Measurements from ENCODE around the gene PACS2. TPM values are rescaled to one million over a fixed set of nuclear protein-coding genes. Genes with fewer than 3 reads are reported as not detected.

The PACS2 gene
- total and polyA plus RNA-seq, 2 of the 4 experiments (the other 2 are of a cell fraction): 15.6 to 32.2 TPM

- H3K4ac ChIP-seq (ENCODE audit: low read depth, low read length): no peak overlapping the region
- no peak overlapping the region for H2BK15ac ChIP-seq (ENCODE audit: low read depth, low read length)
- no peaks in the 10 kb centered on the region for H3K36me3 ChIP-seq (ENCODE audit: control insufficient read depth, insufficient read depth, low read length)
- CTCF ChIA-PET: no interaction called here
- no peak overlapping the region for H2AK5ac ChIP-seq (ENCODE audit: low read depth, low read length)
- H4K20me1 ChIP-seq (ENCODE audit: insufficient read depth, low read length): peaks cover 3% of the 10 kb centered on the region
- no peak overlapping the region for H2AK9ac ChIP-seq (replicated peaks; ENCODE audit: low read depth, low read length, poor library complexity)
- in situ Hi-C loops (cut with MboI; ENCODE audit: low sequenced_read_pairs) (no loop called here), intact Hi-C loops (cut with micrococcal nuclease) (no loop called here), dilution Hi-C loops (cut with HindIII; ENCODE audit: low sequenced_read_pairs, unreplicated experiment) (no loop called here)
- H2BK20ac ChIP-seq (ENCODE audit: low read depth, low read length): no peak overlapping the region
- no peak overlapping the region for H2BK5ac ChIP-seq (ENCODE audit: low read depth, low read length, poor library complexity, severe bottlenecking)
- no peak overlapping the region for H3K27ac ChIP-seq (ENCODE audit: insufficient read depth, low read length)
- H3K9ac ChIP-seq (ENCODE audit: low read depth, low read length): no peak overlapping the region
- H3K4me3 ChIP-seq (ENCODE audit: insufficient read depth, low read depth, low read length): no peak overlapping the region
- H3K4me2 ChIP-seq (ENCODE audit: low read depth, low read length): no peak overlapping the region
- no peaks in the 10 kb centered on the region for H3K9me3 ChIP-seq (ENCODE audit: control insufficient read depth, insufficient read depth, low read length)
- DNase-seq (no peak), ATAC-seq (ENCODE audit: low read depth) (no peak)
- H3K27me3 ChIP-seq (ENCODE audit: control insufficient read depth, insufficient read depth, low read length): no peaks in the 10 kb centered on the region
- no peak overlapping the region for H3K14ac ChIP-seq (replicated peaks; ENCODE audit: low read depth, low read length)
- peaks cover 0 to 5% of the 10 kb centered on the region in 2 experiments; a peak in 2 of 4 replicates for H3K79me1 ChIP-seq (ENCODE audit: low read depth in 1 of 2, low read length in 2 of 2)
- POLR2A ChIA-PET (ENCODE audit: unreplicated experiment): no interaction called here
- peaks cover 4% of the 10 kb centered on the region; the same call in 1 of the 2 replicates for H3K9me1 ChIP-seq (ENCODE audit: insufficient read depth, low read length)
- H3K56ac ChIP-seq (ENCODE audit: extremely low read depth, insufficient read depth, low read length): no peak overlapping the region
- H4K5ac ChIP-seq (ENCODE audit: low read depth, low read length): no peak overlapping the region
- 77% methylated on average over 8 of the region's 9 CpGs; no CpG with 5 or more reads in 1 of the 2 experiments for WGBS, 2 experiments (ENCODE audit: extremely low coverage in 2 of 2, insufficient read length in 1 of 2)
- no peak for TF ChIP-seq USF2 (IDR thresholded peaks at IDR 0.05; ENCODE audit: low read depth, low read length)
- TF ChIP-seq BHLHE40 (IDR thresholded peaks at IDR 0.05; ENCODE audit: low read depth, low read length): no peak
- H4K91ac ChIP-seq (ENCODE audit: insufficient read depth, low read depth, low read length): no peak overlapping the region
- H2BK120ac ChIP-seq (ENCODE audit: low read depth, low read length): no peak overlapping the region
- no peaks in the 10 kb centered on the region for H3K4me1 ChIP-seq (ENCODE audit: control insufficient read depth, insufficient read depth, low read length)
- no peak overlapping the region for H2AFZ ChIP-seq (replicated peaks; ENCODE audit: low read length, poor library complexity)
- BruUV-seq (replicated peaks): no TSS peak
- no peak overlapping the region for H3K23ac ChIP-seq (ENCODE audit: low read depth, low read length)
- no peak overlapping the region for H4K8ac ChIP-seq (ENCODE audit: low read depth in 2 of 2, low read length in 2 of 2)
- no peak overlapping the region for H3K18ac ChIP-seq (ENCODE audit: low read depth, low read length)
Measured at GRCh38 chr14:105305791-105306190, 8.8 kb upstream of the PACS2 start.

Measured in IMR-90 (cell line).